Stimulated activated CD8-positive, alpha-beta memory T cell treated with anti-CD3 and anti-CD28 coated beads, Interleukin-15, amount 100 ng/mL, for 48 hours (primary cell): ENCODE data around the gene ZNF280B.
"Not testable (repeated sequence)": the region's sequence is repeated elsewhere in the genome, so short reads cannot be mapped to it uniquely, and the experiment has no call there.

Experiments
- DNase-seq, 2 donors: peaks; one replicate each; pipeline ENCODE4 v3.0.0-alpha.2; 2020; ENCODE audit warnings: low read depth in 2 of 2

The ZNF280B gene

GRCh38 chr22:22464541-22465054 lies 43.9 kb downstream of the ZNF280B start:
- DNase-seq, result no peak

- DNase-seq, result peak; percentile 2 to 11
Observed at GRCh38 chr22:22463855-22464540, 44.5 kb downstream of the ZNF280B start.

GRCh38 chr22:22462813-22463567 lies 45.6 kb downstream of the ZNF280B start:
- DNase-seq, result no peak

DNA sequence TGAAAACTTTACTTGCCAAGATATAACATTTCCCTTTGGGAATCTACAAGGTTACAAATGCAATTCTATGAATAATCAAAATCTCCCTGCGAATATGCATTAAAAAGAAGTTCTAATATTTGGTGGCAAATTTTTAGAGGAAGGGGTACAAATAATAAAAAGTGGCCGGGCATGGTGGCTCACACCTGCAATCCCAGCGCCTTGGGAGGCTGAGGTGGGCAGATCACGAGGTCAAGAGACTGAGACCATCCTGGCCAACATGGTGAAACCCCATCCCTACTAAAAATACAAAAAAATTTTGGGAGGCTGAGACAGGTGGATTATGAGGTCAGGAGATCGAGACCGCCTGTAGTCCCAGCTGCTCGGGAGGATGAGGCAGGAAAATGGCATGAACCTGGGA lies 47.0 kb downstream of the ZNF280B start:
- no peak for DNase-seq

DNA sequence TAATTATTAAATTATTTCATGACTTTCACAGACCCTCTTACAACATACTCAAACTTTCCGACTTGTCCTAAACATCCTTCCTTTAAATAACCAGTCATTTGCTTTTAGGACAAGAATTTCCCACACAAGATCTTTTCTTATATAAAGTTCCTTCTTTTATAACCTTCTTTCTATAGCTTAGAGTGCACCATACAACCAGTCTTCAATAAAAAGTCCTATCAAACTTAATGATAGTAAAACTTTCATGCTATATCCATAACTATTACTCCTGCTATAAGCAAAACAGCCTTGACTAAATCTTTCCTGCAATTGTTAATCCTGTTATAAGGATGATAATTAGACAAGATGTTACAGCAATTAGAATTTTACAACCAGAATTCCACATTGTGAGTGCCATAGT lies 47.4 kb downstream of the ZNF280B start:
- DNase-seq, result no peak

- no peak for DNase-seq
Observed at GRCh38 chr22:22460635-22461034, 47.9 kb downstream of the ZNF280B start.

DNA sequence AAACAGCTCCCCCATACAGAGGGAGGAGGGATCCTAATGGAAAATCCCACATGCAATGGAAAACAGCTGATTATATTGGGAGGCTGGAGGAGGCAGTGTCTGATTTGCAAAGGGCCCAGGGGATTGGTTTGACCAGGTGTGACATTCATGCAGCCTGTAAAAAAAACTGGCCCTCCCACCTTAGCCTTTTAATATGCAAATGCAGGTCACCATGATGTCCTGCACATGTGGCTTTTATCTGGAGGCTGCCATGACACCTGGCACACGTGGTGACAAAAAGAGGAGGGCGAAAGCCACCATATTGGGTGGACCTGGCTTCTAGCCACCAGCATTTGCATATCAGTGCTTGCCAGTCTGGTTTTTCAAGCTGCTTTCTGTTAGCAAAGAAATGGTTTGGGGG lies 48.5 kb downstream of the ZNF280B start:
- no peak for DNase-seq

- DNase-seq, result no peak
Observed at GRCh38 chr22:22458896-22459588, 49.5 kb downstream of the ZNF280B start.

- DNase-seq, result no peak
Observed at GRCh38 chr22:22458387-22458786, 50.2 kb downstream of the ZNF280B start.

- DNase-seq, result no peak
Observed at GRCh38 chr22:22454997-22455396, 53.5 kb downstream of the ZNF280B start.

- no peak for DNase-seq
Observed at GRCh38 chr22:22452996-22453686, 55.4 kb downstream of the ZNF280B start.

DNA sequence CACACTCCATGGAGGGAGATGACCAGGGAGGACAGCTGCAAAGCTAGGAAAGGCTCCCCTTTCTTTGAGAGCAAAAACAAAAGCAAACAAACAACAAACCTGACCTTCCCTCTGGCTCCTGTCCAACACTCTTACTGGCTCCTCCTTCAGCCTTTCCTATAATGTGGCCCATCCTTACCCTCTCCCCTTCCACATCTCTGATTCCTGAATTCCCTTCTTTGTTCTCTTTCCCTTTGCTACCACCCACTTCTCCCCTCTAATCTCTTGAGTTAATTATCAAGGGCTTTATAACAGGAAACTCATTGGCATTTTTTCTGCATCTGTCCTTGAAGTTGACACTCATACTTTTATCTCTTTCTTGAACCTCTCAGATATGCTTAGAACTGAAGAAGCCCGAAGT lies 56.3 kb downstream of the ZNF280B start:
- DNase-seq, result no peak

DNA sequence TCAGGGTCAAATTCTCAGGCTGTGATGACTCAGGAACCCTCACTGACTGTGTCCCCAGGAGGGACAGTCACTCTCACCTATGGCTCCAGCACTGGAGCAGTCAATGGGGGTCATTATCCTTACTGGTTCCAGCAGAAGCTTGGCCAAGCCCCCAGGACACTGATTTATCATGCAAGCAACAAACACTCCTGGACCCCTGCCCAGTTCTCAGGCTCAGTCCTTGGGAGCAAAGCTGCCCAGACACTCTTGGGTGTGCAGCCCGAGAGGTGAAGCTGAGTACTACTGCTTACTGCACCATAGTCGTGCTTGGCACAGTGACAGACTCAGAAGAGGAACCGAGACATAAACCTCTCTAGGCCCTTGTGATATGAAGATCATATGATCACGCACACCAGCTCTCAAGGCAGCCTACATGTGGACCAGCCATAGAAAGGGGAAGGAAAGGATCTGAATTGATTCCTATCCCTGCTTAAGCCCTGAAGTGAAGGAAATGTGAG lies 58.2 kb downstream of the ZNF280B start:
- DNase-seq, result no peak

- DNase-seq, result no peak
Observed at GRCh38 chr22:22449819-22450218, 58.7 kb downstream of the ZNF280B start.

- no peak for DNase-seq
Observed at GRCh38 chr22:22446517-22446916, 62.0 kb downstream of the ZNF280B start.

DNA sequence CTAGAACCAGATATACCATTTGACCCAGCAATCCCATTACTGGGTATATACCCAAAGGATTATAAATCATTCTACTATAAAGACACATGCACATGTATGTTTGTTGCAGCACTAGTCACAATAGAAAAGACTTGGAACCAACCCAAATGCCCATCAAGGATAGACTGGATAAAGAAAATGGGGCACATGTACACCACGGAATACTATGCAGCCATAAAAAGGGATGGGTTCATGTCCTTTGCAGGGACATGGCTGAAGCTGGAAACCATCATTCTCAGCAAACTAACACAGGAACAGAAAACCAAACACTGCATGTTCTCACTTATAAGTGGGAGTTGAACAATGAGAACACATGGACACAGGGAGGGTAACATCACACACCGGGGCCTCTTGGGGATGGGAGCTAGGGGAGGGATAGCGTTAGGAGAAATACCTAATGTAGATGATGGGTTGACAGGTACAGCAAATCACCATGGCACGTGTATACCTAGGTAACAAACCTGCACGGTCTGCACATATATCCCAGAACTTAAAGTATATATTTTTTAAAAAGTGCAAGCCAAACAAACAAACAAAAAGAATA lies 64.4 kb downstream of the ZNF280B start:
- DNase-seq, result not testable (repeated sequence)

DNA sequence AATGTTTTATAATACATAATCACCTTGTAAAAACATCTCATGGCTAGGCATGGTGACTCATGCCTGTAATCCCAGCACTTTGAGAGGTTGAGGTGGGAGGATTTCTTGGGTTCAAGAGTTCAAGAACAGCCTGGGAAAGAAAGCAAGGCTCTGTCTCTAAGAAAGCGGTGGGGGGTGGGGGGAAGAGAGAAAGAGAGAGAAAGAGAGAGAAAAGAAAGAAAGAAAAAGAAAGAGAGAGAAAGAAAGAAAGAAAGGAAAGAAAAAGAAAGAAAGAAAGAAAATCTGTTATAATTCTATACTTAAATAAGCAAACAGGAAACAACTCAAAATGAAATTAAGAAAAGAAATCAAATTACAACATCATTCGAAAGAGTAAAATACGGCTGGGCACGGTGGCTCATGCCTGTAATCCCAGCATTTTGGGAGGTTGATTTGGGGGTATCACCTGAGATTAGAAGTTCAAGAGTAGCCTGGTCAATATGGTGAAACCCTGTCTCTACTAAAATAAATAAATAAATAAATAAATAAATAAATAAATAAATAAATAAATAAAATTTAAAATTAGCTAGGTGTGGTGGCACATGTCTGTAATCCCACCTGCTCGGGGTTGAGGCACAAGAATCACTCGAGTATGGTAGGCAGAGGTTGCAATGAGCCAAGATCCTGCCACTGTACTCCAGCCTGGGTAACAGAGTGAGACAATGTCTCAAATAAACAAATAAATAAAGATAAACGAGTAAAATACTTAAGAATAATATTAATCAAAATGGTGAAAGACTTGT lies 65.4 kb downstream of the ZNF280B start:
- no peak for DNase-seq

- DNase-seq, result not testable (repeated sequence)
Observed at GRCh38 chr22:22441626-22442025, 66.9 kb downstream of the ZNF280B start.

DNA sequence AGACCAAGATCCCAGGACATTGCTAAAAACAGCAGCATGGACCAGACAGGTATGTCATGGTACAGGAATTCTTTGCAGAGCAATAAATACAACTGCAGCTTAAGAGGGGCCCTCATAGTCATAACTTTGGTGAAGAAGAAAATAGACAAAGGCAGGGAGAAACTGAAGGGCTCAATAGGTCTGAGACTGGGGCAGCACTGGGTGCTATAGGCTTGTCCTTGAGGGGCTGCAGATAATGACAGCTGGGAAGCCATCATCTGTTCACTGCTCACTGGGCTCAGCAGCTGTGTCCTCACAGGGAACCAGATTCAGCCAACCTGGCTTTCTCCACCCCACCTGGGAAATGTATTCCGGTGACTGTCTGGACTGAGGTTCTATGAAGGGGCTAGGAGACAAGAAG lies 68.4 kb downstream of the ZNF280B start:
- DNase-seq, result no peak
